GM19193 (cell line): ENCODE data around the gene GFY.

Experiments used
- POLR2A ChIP-seq: IDR thresholded peaks from 4 replicates; pipeline ENCODE4 v1.6.1; 2011; ENCODE audit not compliant: insufficient read depth, insufficient read length; ENCODE audit errors: extremely low read depth

Gene GFY, protein sequence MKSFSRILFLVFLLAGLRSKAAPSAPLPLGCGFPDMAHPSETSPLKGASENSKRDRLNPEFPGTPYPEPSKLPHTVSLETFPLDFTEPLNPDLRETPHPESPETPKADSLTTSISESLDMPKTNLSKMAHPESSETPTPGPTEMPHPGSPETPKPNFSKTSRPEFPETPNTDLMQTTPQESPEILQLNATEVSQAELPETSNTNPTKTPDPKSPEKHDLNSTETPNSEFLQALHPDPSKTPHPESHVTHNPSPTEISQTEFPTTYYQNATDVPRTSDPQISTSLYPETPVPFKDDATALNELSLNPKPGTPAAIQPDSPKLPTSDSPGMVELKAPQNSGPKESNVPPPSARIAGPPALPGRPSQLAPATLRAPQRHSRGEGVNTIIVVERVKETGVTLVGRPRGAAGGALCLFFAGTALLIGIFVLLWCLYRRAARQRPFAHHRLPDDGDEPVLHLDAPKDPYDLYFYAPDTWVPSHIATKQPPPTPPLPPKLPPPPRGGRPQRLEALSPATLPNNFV

DNA sequence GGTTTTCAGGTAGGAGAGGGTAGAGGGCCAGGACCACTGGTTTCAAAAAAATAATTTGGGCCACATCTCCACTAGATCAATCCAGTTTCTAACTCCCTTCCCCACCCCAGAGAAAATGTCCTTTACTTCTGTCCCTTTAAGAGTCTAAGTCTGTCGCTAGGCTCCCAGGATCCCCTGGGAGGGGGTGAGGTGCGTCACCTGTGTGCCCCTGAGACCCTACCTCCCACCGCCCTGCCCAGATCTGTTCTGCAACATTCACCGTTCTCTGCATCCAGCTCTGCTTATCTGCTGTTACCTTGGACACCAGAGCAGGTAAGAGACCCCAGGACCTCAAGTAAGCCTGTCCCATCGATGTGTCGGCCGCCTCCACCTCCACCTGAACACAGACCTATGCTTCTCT, at the start of gene GFY:
TSS of gene GFY (plus strand) at position 211 of the 400 bp plus-strand sequence. CDS start 1,043 bp downstream, outside the sequence.
- no peak for TF ChIP-seq POLR2A

DNA sequence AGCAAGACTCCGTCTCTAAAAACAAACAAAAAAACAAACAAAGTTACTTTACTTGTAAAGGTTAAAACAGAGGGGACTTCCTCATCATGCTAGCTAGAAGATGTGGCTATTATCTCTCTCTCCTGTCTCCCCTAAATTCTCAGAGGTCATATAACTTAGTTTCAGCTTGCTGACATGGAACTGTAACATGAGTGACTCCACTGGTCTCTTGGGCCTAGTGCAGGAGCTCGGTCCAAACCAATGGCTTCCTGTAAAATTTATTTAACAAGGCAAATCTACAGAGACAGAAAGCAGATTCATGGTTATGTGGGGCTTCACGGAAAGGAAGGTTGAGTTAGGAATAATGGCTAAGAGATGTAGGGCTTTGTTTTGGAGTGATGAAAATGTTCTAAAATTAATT, 46.7 kb upstream of the GFY start:
- TF ChIP-seq POLR2A: no peak

DNA sequence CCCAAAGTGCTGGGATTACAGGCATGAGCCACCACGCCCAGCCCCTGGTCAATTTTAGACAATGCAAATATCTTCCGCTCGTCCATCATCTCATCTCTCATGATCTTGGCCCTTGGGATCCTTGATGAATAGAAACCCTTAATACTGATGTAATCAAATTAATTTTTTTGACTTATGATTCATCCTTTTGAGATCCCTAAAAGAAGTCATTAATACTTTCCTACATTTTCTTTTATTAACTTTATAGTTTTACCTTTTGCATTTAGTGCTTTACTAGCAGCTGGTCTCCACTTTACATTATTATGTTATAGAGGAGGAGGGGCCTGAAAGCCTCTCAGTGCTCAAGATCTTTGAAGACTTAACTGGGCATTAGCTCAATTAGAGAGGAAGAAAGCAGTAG, 44.8 kb upstream of the GFY start:
- no peak for TF ChIP-seq POLR2A

DNA sequence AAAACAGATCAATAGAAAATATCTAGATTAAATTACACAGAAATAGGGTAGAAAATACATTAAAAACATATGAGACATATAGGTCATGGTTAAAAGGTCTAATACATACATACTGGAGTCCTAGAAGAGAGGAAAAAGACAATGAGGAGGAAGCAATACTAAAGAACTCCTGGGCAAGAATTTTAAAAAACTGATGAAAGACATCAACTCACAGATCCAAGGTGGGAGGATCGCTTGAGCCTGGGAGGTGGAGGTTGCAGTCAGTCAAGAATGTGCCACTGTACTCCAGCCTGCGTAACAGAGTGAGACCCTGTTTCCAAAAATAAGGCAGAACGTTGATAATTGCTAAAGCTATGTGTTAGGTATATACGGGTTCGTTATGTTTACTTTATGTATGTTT, 42.5 kb upstream of the GFY start:
- TF ChIP-seq POLR2A: no peak

DNA sequence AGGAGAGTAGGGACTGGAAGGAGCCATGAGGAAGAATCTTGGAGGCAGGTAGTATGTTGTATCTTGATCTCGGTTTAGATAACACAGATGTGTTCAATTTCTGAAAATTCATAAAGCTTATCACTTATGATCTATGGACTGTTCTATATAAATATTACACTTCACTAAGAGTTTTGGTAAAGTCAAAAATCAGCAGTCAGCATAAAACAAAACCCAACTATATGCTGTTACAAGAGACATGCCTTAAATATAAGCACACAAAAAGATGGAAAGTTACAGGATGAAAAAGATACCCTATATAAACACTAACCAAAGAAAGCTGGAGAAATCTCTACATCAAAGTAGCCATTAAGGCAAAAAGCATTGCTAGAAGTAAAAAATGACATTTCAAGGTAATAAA, 41.6 kb upstream of the GFY start:
- TF ChIP-seq POLR2A: no peak

DNA sequence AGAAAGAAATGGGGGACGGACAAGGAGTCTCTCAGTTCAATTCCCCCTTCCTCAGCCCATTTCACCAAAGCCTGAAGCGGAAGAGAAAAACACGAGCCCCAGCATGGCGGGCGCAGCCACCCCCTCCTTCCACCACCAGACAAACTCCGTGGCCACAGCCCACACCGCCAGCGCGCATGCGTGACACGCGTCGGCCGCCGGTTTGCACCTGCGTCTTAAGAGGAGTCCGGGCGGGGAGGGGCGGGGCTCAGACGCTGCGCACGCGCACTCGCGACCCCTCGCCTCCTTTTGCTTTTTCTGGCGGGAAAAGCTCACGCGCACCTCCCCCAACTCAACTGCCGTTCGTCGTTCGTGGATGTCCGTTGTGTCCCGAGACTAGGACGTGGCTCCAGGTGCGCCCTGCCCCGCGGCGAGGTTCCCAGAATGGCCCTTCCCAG, 37.2 kb upstream of the GFY start, which contains the start of gene KASH5:
TSS of gene KASH5 (plus strand) at position 314 of the 437 bp plus-strand sequence. CDS start 2,635 bp downstream, outside the sequence.
- no peak for TF ChIP-seq POLR2A

DNA sequence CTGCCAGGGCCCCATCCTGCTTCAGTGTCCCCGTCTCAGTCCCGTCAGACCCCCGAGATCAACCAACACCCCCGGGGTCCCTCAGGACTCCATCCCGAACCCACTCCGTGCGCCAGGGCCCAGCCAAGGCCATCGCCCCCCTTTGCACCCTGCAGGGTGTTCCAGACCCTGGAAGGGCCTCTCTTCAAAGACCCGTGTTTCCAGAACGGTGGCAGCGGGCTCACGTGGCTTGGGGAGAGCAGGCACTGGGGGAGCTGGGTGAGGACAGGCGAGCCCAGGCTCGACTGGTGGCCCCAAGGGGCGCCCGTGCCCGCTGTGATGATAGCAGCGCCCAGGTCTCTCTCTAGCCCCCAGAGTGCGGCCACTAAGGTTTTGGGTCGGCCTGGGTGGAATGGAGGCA, 35.8 kb upstream of the GFY start:
- no peak for TF ChIP-seq POLR2A

DNA sequence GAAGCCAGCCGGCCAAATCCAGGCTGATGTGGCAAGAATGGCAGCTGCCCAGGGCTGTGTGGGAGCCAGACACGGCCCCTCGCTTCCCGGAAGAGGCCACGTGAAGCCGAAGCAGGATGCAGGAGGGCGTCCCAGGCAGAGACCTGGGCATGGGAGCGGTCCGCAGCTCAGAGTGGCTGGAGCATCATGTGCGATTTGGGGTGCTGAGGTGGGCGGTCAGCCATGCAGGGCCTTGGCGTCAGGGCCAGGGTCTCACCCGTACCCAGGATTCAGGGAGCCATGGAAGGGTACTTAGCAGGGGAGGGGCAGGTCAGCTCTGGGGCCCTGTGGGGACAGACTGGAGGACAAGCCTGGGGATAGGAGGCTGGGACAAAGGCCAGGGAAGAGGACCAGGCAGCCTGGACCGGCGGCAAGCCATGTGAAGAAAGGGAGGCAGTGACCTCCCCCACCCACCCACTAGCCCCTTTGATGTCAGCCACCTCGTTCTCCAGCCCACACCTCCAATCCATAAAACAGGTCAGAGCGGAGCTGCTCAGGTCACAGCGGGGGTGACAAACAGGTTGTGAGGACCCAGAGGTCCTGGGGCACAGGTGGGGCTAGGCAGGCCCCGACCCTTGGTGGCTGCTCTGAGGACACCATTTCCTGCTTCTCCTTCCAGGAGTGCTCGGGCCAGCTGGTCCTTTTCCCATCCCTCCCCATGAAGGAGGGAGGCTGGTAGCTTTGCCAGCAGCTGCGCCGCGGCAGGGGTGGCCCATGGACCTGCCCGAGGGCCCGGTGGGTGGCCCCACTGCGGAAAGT, 34.9 kb upstream of the GFY start:
- no peak for TF ChIP-seq POLR2A

DNA sequence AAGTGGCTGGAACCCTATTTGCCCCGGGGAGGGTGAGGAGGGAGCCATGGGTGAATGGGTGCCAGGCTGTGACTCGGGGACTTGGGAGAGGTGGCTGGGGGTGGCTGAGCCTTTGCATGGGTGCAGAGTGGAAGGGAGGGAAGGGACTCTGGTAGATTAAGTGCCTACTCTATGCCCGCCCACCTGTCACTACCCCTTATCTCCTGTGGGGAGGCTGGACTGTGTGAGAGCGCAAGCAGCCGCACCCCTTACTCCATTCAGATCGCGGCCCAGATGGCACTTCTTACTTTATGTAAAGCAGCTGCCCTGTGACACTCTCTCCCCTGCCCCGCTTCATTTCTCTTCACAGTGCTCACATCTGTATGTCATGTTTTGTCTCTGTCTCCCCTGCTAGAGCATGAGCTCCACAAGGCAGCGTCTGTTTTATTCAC, 34.2 kb upstream of the GFY start:
- TF ChIP-seq POLR2A: no peak

DNA sequence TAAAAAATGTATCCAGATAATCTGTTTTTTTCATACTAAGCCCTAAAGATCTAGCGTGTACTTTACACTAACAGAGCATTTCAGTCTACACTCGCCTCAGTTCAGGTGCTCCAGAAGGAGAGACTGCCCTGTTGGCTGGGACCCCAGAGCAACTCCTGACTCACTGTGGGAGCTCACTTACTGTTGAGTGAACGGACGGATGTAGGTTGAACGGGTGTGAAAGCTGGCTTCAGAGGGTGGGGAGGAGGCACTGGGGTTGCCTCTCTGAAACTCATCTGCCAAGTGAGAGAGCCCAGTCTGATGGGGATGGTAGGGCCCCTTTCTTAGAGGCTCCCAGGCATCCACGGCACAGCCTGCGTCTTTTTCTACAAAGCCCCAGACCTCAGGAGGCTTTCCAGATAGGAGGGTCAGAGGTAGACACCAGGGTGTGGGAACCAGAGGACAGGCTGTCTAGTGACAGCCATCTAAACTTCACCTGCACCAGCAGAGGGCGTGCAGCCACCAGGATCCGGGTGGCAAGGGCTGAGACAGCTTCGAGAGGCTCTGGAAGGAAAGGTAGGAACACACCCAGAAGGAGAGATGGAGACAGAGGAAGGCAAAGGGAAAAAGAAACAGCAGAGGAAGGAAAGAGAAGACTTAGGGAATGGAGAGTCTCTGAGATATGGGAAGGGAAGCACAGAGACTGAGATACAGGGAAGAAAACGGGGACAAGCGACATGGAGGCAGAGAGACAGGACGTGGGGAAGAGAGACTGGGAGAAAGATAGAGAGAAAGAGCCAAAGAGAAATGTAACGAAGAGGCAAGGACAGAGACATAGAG, 33.4 kb upstream of the GFY start:
- TF ChIP-seq POLR2A: no peak

DNA sequence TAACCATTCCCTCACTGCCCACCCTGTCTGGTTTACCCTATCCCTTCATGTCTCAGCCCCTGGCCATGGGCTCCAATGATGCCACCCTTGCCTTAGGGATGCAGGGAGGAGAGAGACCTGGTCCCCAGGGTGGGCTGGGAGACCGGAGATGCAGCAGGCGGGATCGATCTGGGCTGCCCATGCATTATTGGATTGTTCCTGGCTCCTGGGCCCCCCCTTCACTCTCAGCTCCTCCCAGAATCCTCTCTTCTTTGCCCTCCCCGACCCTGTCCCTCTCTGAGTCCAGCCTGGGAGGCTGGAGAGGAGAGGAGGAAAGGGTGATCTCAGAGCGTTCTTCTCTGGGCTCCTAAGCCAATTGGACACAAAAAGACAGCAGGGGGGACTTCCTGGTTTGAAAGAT, 31.3 kb upstream of the GFY start:
- no peak for TF ChIP-seq POLR2A

DNA sequence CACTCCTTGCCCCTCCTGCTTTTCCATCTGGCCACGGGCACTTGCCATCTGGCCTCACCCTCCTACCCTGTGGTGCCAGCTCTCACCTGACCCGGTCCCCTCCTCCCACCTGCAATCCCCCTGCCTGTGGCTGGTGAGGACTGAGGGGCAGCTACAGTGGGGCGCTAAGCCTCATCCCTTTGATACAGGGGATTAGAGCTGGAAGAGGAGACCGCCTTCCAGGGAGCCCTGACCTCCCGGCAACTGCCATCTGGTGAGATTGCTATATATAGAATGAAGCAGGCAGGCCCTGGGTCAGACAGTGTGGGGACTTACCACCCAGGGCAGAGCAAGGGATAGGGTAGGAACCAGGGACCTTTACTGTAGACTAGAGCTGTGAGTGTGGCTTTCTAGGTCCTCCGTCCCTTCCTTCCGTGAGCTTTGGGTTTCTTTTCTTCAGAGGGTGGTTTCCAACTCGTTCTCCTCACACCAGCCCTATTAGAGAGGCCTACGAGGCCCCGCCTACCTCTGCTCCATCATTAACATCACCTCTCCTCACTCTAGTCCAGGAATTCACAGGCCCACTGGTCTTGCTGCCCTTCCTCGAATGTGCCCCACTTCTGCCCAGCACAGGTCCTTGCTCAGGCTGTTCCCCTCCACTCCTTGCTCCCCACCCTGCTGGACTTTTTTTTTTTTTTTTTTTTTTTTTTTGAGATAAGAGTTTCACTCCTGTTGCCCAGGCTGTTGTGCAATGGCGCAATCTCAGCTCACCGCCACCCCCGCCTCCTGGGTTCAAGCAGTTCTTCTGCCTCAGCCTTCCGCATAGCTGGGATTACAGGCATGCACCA, 29.4 kb upstream of the GFY start:
- no peak for TF ChIP-seq POLR2A

DNA sequence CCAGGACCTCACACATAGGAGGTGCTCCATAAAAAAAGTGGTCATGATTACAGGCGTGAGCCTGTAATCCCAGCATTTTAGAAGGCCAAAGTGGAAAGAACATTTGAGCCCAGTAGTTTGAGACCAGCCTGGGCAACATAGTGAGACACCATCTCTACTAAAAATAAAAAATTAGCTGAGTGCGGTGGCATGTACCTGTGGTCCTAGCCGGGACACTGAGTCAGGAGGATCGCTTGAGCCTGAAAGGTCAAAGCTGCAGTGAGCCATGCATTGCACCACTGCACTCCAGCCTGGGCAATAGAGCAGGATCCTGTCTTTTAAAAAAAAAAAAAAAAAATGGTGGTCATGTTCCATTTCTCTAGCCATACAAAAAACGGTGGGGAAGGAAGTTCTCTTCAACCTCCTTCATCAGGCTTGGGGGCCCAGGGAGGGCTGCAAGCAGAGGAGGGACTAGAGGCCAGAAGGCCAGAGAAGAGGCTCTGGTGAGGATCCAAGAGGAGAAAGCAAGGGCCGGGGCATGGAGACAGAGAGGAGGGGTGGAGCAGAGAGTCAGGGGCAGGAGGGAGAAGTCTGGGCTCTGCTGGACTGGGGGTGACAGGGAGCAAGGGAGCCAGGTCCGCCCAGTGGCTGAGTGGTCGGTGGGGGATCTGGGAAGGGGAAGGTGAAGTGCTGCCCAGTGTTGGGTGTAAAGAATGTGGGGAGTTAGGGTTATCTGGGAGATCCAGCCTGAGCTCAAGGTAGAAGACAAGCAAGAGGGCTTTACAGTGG, 28.3 kb upstream of the GFY start:
- TF ChIP-seq POLR2A: no peak
